ENCODE results near the gene WDR75.

Gene WDR75

DNA sequence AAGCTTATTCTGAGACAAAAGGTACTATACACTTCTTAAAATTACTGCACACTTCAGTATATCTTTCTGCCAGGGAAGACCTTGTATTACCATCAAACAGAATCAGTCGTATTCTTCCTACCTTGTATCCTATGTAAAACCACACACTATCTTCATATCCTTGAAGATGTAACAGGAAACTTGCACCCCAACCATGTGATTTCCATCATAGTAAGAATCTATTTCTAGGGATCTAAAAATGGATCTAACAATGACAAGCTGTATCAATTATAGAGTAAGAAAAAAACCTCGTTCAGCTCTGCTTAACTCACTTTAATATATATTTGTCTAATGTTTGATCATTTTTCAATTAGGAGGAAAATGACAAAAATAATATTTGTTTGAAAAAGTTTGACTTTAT is 60.2 kb downstream of the WDR75 start:
- DNase-seq = no peak

- DNase-seq = no peak
Measured at GRCh38 chr2:189502714-189503113, 61.4 kb downstream of the WDR75 start.

DNA sequence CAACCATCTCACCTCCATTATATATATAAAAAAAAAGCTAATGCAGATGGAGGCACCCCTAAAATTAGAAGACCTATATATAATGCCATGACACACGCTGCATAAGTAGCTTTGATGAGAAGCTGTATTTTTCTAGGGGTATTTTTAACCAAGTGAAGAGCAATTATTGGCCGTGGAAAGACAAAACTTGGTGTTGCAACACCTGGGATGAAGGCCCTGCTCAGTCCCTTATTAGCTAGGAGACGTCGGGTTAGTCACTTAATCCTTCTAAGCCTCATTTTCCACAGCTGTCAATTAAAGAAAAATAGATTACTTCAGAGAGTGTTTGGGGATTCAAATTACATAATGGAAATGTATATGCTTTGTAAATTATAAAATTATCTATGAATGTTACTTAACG is 63.0 kb downstream of the WDR75 start:
- no peak for DNase-seq

DNA sequence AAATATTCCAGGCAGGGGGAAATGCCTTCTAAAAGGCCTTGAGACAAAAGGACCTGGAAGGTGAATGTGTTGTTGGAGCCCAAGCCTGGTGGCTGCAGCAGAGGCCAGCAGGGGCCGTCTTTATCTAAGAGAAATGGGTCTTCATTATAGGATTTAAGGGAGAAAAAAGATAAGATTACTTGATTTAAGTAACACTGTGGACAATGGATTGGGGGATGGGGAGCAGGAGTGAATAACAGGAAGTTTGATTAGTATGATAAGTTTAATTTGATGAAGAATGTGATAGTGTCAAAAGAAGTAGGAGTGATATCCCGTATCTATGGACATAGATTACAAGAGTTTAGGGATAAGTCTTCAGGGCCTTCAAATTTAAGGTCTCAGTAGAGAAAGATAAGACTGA is 64.2 kb downstream of the WDR75 start:
- DNase-seq = no peak

- no peak for DNase-seq
Measured at GRCh38 chr2:189506514-189506976, 65.3 kb downstream of the WDR75 start.

DNA sequence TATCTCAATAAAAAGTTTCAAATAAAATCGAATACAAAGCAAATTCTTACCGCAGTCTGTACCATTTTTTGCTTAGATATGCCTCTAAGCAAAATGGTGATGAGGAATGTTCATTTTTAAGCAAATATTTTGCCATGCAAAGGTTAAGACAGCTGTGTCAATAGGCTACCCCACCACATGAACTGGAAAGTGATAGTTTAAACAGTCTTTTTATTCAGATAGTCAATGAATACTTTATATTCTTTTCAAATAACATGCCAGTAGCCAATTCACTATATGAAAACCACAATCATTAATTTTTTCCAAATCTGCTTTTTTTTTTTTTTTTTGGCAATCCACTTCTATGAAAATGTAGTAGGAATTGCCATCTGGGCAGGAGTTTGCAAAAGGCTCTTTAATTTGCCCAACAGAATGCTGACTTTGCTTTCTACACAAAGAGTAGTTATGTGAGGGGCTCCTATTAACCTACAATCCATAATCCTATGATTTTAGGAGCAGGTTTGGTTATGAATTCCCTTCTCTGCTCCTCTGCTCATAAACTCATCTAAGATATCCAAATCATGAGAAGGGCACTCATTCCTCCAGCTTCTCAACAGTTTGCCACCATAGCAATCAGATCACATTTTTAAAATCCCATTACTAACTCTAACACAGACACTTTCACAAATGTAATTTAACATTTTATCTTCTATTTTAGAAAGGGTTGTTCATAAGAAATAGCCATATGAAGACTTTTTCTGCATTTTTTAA is 70.1 kb downstream of the WDR75 start:
- DNase-seq = no peak

DNA sequence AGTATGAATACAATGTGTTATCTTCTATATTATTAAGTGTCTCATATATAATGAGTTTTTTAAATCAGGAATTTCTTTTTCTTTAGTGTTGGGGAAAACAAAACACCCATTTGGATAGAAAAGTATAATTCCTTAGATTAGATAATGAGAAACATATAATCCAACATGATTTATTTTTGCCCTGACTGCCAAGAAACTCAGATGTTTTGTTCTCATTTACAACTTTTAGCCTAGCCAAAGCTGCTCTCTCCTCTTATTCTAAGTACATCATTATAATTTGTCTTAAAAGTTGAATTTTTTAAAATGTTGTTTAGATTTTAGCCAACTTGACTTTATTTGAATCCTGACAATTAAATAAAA is 70.7 kb downstream of the WDR75 start:
- no peak for DNase-seq

DNA sequence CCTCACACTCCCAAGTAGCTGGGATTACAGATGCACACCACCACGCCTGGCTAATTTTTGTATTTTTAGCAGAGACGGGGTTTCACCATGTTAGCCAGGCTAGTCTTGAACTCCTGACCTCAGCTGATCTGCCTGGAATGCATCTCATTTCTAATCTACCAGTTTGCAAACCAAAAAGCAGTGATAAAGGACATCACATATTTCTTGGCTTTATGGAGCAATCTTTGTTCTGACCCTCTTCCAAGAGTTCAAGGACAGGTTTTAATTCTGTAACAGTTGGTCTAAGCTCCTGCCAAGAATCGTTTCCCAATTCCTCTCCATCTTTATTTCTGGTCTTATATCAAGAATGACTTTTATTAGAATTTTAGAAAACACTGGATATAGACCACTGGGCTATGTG is 71.6 kb downstream of the WDR75 start:
- DNase-seq = no peak

GRCh38 chr2:189514104-189514503 is 72.8 kb downstream of the WDR75 start:
- DNase-seq = no peak

- no peak for DNase-seq
Measured at GRCh38 chr2:189515264-189515663, 74.0 kb downstream of the WDR75 start.

- no peak for DNase-seq
Measured at GRCh38 chr2:189516546-189516945, 75.3 kb downstream of the WDR75 start.

GRCh38 chr2:189517847-189518535 is 76.7 kb downstream of the WDR75 start:
- DNase-seq = no peak

GRCh38 chr2:189519631-189520387 is 78.5 kb downstream of the WDR75 start:
- no peak for DNase-seq

- no peak for DNase-seq
Measured at GRCh38 chr2:189521699-189522434, 80.6 kb downstream of the WDR75 start.

- DNase-seq = no peak
Measured at GRCh38 chr2:189522435-189523151, 81.3 kb downstream of the WDR75 start.

DNA sequence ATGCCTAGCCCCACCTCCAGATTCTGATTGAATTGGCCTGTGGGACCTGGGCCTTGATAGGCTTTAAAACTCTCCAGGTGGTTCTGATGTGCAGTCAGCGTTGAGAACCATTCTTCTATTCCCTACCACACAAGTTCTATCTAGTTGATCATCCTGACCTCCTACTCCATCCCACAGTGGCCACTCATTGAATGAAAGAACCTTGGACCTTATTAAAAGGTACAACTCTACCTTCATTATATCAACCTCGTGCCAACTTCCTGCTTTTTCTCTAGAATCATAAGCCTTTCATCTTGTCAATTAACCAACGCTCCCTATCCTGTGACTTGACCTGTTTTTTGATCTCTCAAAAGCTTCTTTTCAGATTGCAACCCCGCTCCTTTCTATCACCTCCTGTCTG is 83.5 kb downstream of the WDR75 start:
- DNase-seq = no peak
